DOHH2 (cell line): ENCODE results near the gene TCFL5.

Experiments
- H3F3A ChIP-seq: fragments of 200-600 bp; sonication (generic), shearing (Covaris generic); 2 replicates; pipeline ENCODE4 v1.6.0; 2016; ENCODE audit warnings: antibody characterized with exemption, mild to moderate bottlenecking; ENCODE audit not compliant: control insufficient read depth, insufficient read depth
- H3K27ac ChIP-seq: fragments of 200-600 bp; sonication (generic); 2 replicates; pipeline ENCODE4 v1.5.1; 2014; ENCODE audit warnings: low read depth, mild to moderate bottlenecking, low read length, moderate library complexity
- H3K27me3 ChIP-seq: fragments of 200-600 bp; sonication (generic); 2 replicates; pipeline ENCODE4 v1.6.1; 2014; ENCODE audit warnings: mild to moderate bottlenecking, low read length, mixed read lengths; ENCODE audit not compliant: control insufficient read depth
- H3K36me3 ChIP-seq: fragments of 200-600 bp; sonication (generic); 2 replicates; pipeline ENCODE4 v1.6.1; 2014; ENCODE audit warnings: mild to moderate bottlenecking, low read length, moderate library complexity, mixed read lengths; ENCODE audit not compliant: control insufficient read depth
- H3K4me1 ChIP-seq: fragments of 200-600 bp; sonication (generic); 2 replicates; pipeline ENCODE4 v1.6.1; 2014; ENCODE audit warnings: mild to moderate bottlenecking, low read length, mixed read lengths; ENCODE audit not compliant: control insufficient read depth
- H3K4me2 ChIP-seq: fragments of 200-600 bp; sonication (generic); 2 replicates; pipeline ENCODE4 v1.6.0; 2014; ENCODE audit warnings: mild to moderate bottlenecking, low read length, moderate library complexity
- H3K4me3 ChIP-seq: fragments of 200-600 bp; sonication (generic); 2 replicates; pipeline ENCODE4 v1.5.1; 2014; ENCODE audit warnings: mild to moderate bottlenecking, low read length, mixed read lengths
- H3K79me2 ChIP-seq: fragments of 200-600 bp; sonication (generic); 2 replicates; pipeline ENCODE4 v1.6.1; 2014; ENCODE audit warnings: mild to moderate bottlenecking, low read length, mixed read lengths; ENCODE audit not compliant: control insufficient read depth
- H3K9me2 ChIP-seq: fragments of 200-600 bp; sonication (generic); replicated peaks from 2 replicates; pipeline ENCODE4 v1.6.1; 2014; ENCODE audit warnings: mild to moderate bottlenecking, low read length, mixed read lengths; ENCODE audit not compliant: control insufficient read depth
- H3K9me3 ChIP-seq: fragments of 200-600 bp; sonication (generic); 2 replicates; pipeline ENCODE4 v1.6.1; 2014; ENCODE audit warnings: antibody characterized with exemption, low read length, mixed read lengths; ENCODE audit not compliant: control insufficient read depth, insufficient read depth
- H4K20me1 ChIP-seq: fragments of 200-600 bp; sonication (generic); 2 replicates; pipeline ENCODE4 v1.6.0; 2014; ENCODE audit warnings: low read depth, mild to moderate bottlenecking, antibody characterized with exemption, low read length, moderate library complexity; ENCODE audit not compliant: control insufficient read depth, insufficient read depth
- CTCF ChIP-seq: fragments of 200-600 bp; sonication (generic); IDR thresholded peaks from one replicate; pipeline ENCODE4 v1.5.1; 2014; ENCODE audit warnings: antibody characterized with exemption, mild to moderate bottlenecking, low read depth, low read length; ENCODE audit not compliant: poor library complexity, severe bottlenecking
- EZH2phosphoT487 ChIP-seq: fragments of 200-600 bp; sonication (generic); IDR thresholded peaks from 2 replicates; pipeline ENCODE4 v1.6.1; 2017; ENCODE audit warnings: borderline replicate concordance, mild to moderate bottlenecking, antibody characterized with exemption, low read length, moderate library complexity, mixed read lengths

TCFL5 gene

GRCh38 chr20:62872184-62872847, 10.7 kb upstream of the TCFL5 start:
- Histone ChIP-seq H3K4me3 (no peak overlapping the region), H3K4me2 (no peak overlapping the region)

GRCh38 chr20:62864207-62864606, 2.6 kb upstream of the TCFL5 start:
- no peaks in the 10 kb centered on the region for H3K36me3 ChIP-seq
- peaks cover 11% of the 10 kb centered on the region for H3K79me2 ChIP-seq
- H3K9me2 ChIP-seq, result no peaks in the 10 kb centered on the region
- no peaks in the 10 kb centered on the region for H3K27me3 ChIP-seq
- H3K4me2 ChIP-seq, result no peak overlapping the region
- no peaks in the 10 kb centered on the region for H3K9me3 ChIP-seq
- no peak for TF ChIP-seq EZH2phosphoT487
- no peak for TF ChIP-seq CTCF
- no peaks in the 10 kb centered on the region for H4K20me1 ChIP-seq
- H3K4me3 ChIP-seq, result no peak overlapping the region
- no peaks in the 10 kb centered on the region for H3F3A ChIP-seq
- no peak overlapping the region for H3K27ac ChIP-seq
- H3K4me1 ChIP-seq, result peaks cover 18% of the 10 kb centered on the region

More at GRCh38 chr20:62872184-62872847, 10.7 kb upstream of the TCFL5 start:
- no peak for TF ChIP-seq CTCF
- TF ChIP-seq EZH2phosphoT487, result no peak
- Histone ChIP-seq H3K79me2 (no peaks in the 10 kb centered on the region), H3K27me3 (0 out of 2 replicates have a peak, but pooled peaks cover 3% of the 10 kb centered on the region), H3K27ac (no peak overlapping the region), H4K20me1 (no peaks in the 10 kb centered on the region), H3K9me2 (no peaks in the 10 kb centered on the region), H3K4me1 (no peaks in the 10 kb centered on the region), H3F3A (no peaks in the 10 kb centered on the region), H3K36me3 (no peaks in the 10 kb centered on the region), H3K9me3 (no peaks in the 10 kb centered on the region)

GRCh38 chr20:62860924-62861691, 514 bp downstream of the TCFL5 start:
- no peaks in the 10 kb centered on the region for H3F3A ChIP-seq
- H3K4me2 ChIP-seq, result peak overlapping the region; percentile 65
- no peaks in the 10 kb centered on the region for H3K9me3 ChIP-seq
- H3K9me2 ChIP-seq, result no peaks in the 10 kb centered on the region
- H3K79me2 ChIP-seq, result peaks cover 15% of the 10 kb centered on the region
- peak overlapping the region; percentile 59 for H3K4me3 ChIP-seq
- TF ChIP-seq EZH2phosphoT487, result no peak
- no peak for TF ChIP-seq CTCF
- no peaks in the 10 kb centered on the region for H3K27me3 ChIP-seq
- peaks cover 14% of the 10 kb centered on the region for H3K36me3 ChIP-seq
- peaks cover 30% of the 10 kb centered on the region for H3K4me1 ChIP-seq
- H4K20me1 ChIP-seq, result no peaks in the 10 kb centered on the region
- H3K27ac ChIP-seq, result no peak overlapping the region
